Osteoblast (primary cell): Measurements from ENCODE around the gene SCGB1D2. TPM values are rescaled to one million over a fixed set of nuclear protein-coding genes. Genes with fewer than 3 reads are reported as not detected.

ENCODE experiments used
- DNase-seq: peaks from one replicate; pipeline ENCODE4 v3.0.0; 2011; ENCODE audit warnings: low spot score, mixed read lengths; ENCODE audit not compliant: insufficient read length; ENCODE audit errors: missing footprints
- H2AFZ ChIP-seq: 2 replicates; pipeline ENCODE4 v1.6.0; 2011; ENCODE audit warnings: mild to moderate bottlenecking, low read length
- H3K27ac ChIP-seq: 2 replicates; pipeline ENCODE4 v1.5.1; 2011; ENCODE audit warnings: mild to moderate bottlenecking, low read depth, low read length, moderate library complexity
- H3K27me3 ChIP-seq: 2 replicates; pipeline ENCODE4 v1.6.0; 2012; ENCODE audit warnings: mild to moderate bottlenecking, control low read depth, inconsistent platforms, low read length, moderate library complexity; ENCODE audit not compliant: insufficient read depth
- H3K36me3 ChIP-seq: 2 replicates; pipeline ENCODE4 v1.5.1; 2011; ENCODE audit warnings: mild to moderate bottlenecking, low read length, control low read depth, moderate library complexity; ENCODE audit not compliant: insufficient read depth
- H3K4me1 ChIP-seq: 2 replicates; pipeline ENCODE4 v1.5.1; 2011; ENCODE audit warnings: mild to moderate bottlenecking, low read length, control low read depth, moderate library complexity; ENCODE audit not compliant: insufficient read depth
- H3K4me2 ChIP-seq: 2 replicates; pipeline ENCODE4 v1.6.0; 2011; ENCODE audit warnings: mild to moderate bottlenecking, low read length; ENCODE audit not compliant: insufficient read depth
- H3K4me3 ChIP-seq: fragments of 200-600 bp; sonication (generic); 3 replicates; pipeline ENCODE4 v1.5.1; 2012; ENCODE audit warnings: mild to moderate bottlenecking, low read length, inconsistent platforms; ENCODE audit not compliant: insufficient read depth
- H3K79me2 ChIP-seq: 2 replicates; pipeline ENCODE4 v1.6.0; 2012; ENCODE audit warnings: mild to moderate bottlenecking, low read length, control low read depth, inconsistent platforms; ENCODE audit not compliant: insufficient read depth
- H3K9me3 ChIP-seq: 2 replicates; pipeline ENCODE4 v1.5.1; 2011; ENCODE audit warnings: low read depth, low read length, control low read depth
- H4K20me1 ChIP-seq: 2 replicates; pipeline ENCODE4 v1.6.0; 2012; ENCODE audit warnings: mild to moderate bottlenecking, low read length, control low read depth; ENCODE audit not compliant: insufficient read depth
- total RNA-seq: library from RNA; depleted of rRNA; stranded (reverse); fragments of >200 nt; gene quantifications from 2 replicates; pipeline ENCODE4 v1.2.3, GENCODE V29; 2012
- TF ChIP-seq, protein P1 (sequence below): IDR thresholded peaks from 2 replicates; pipeline ENCODE4 v1.5.1; 2011; ENCODE audit warnings: mild to moderate bottlenecking, low read depth, low read length, moderate library complexity; ENCODE audit errors: extremely low read depth

The SCGB1D2 gene
- total RNA-seq, 1 donor = not detected

DNA sequence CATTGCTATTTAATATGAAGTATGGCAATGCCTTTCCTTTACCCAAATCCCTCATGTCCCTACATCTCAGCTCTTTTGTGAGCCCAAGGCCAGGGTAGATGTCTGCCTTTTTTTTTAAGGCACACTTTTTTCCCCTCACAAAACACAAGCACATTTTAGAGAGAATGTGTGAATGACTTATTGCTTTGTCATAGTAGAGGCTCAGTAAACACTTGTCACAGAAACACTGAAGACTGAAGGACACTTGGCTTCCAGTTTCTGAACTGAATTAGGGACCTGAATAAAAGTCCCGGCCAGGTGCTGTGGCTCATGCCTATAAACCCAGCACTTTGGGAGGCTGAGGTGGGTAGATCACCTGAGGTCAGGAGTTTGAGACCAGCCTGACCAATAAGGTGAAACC is 25.0 kb downstream of the SCGB1D2 start:
- H3K27me3 ChIP-seq = peaks cover 5% of the 10 kb centered on the region
- no peak overlapping the region for H2AFZ ChIP-seq
- H4K20me1 ChIP-seq = no peaks in the 10 kb centered on the region
- H3K4me3 ChIP-seq = no peak overlapping the region
- H3K79me2 ChIP-seq = no peaks in the 10 kb centered on the region
- H3K36me3 ChIP-seq = no peaks in the 10 kb centered on the region
- TF ChIP-seq, protein P1, sequence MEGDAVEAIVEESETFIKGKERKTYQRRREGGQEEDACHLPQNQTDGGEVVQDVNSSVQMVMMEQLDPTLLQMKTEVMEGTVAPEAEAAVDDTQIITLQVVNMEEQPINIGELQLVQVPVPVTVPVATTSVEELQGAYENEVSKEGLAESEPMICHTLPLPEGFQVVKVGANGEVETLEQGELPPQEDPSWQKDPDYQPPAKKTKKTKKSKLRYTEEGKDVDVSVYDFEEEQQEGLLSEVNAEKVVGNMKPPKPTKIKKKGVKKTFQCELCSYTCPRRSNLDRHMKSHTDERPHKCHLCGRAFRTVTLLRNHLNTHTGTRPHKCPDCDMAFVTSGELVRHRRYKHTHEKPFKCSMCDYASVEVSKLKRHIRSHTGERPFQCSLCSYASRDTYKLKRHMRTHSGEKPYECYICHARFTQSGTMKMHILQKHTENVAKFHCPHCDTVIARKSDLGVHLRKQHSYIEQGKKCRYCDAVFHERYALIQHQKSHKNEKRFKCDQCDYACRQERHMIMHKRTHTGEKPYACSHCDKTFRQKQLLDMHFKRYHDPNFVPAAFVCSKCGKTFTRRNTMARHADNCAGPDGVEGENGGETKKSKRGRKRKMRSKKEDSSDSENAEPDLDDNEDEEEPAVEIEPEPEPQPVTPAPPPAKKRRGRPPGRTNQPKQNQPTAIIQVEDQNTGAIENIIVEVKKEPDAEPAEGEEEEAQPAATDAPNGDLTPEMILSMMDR = no peak
- peak overlapping the region; percentile 58 for H3K4me2 ChIP-seq
- peaks cover 13% of the 10 kb centered on the region for H3K4me1 ChIP-seq
- no peak overlapping the region for H3K27ac ChIP-seq
- H3K9me3 ChIP-seq = no peaks in the 10 kb centered on the region
- no peak for DNase-seq

DNA sequence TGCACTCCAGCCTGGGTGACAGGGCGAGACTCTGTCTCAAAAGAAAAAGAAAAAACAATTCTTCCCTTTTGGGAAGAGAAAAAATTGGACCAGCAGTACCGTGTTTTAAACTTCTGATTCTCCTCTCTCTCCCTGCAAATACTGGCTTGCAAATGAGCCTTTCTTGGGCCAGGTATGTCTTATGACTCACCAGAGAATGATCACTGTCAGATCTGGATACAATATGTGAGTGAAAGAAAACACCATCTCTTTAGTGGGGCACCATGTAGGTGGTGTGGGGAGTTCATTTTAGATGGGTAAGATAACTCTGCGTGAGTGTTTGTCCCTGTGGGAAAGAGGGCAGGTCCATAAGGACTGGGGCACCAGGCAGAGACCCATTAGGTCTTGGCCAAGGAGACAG is 25.5 kb downstream of the SCGB1D2 start:
- Histone ChIP-seq H3K9me3 (no peaks in the 10 kb centered on the region), H3K36me3 (no peaks in the 10 kb centered on the region), H3K79me2 (no peaks in the 10 kb centered on the region), H2AFZ (no peak overlapping the region), H3K27ac (no peak overlapping the region), H3K4me2 (no peak overlapping the region), H3K4me1 (peaks cover 13% of the 10 kb centered on the region), H3K27me3 (peaks cover 5% of the 10 kb centered on the region), H4K20me1 (no peaks in the 10 kb centered on the region), H3K4me3 (no peak overlapping the region)
- no peak for DNase-seq
- TF ChIP-seq, protein P1 = no peak

DNA sequence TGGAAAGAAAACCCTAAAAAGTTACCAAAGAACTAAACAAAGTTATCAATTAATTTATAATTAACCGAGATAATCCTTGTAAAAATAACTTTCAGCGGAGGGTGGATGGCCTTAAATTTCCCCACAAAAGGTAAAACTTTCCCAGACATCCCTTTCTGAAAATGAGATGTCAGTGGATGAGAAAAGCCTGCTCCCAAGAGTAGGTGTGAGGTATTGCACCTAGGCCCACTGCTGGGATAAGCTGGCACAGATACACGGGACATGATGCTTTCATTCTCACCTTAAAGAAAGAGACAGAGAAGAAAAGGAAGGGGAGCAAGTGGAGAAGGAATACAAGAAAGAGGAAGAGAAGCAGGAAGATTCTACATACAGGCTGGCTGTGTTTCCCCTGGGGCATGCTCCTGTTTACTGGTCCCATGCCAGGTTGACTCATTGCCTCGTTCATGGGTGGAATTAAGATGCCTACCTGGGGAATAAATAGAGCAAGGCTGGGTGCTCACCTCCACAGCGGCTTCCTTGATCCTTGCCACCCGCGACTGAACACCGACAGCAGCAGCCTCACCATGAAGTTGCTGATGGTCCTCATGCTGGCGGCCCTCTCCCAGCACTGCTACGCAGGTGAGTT is 27.7 kb downstream of the SCGB1D2 start, which contains the start of gene SCGB2A2:
TSS of gene SCGB2A2 (plus strand) at position 505 of the 625 bp plus-strand sequence. CDS start at position 564, 59 bp downstream.
- Histone ChIP-seq H3K36me3 (no peaks in the 10 kb centered on the region), H3K4me3 (no peak within 1 kb of the TSS), H3K4me2 (no peak within 1 kb of the TSS), H3K9me3 (no peaks in the 10 kb centered on the region), H2AFZ (no peak within 1 kb of the TSS), H3K27me3 (peaks cover 9% of the 10 kb centered on the region), H3K79me2 (no peaks in the 10 kb centered on the region), H4K20me1 (no peaks in the 10 kb centered on the region), H3K27ac (no peak within 1 kb of the TSS), H3K4me1 (peaks cover 10% of the 10 kb centered on the region)
- TF ChIP-seq, protein P1 = peak; percentile 24
- DNase-seq = no peak

DNA sequence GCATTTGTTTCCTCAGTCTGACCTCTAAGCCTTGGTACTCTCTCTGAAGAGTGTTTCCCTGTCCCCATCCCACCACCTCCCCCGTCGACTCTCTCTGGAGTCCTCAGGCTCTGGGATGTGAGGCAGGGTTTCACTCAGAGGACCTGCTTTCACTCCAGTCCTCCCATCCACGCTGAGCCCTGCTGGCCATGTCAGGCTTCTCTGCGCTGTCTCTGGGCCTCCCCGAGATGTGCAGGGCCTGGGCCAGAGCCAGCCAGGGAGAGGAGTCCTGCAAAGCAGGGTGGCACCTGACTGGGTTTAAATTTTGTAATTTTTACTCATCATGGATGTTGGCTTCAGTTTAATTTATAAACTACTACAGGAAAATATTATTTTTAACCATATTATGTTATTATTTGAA is 31.2 kb downstream of the SCGB1D2 start:
- no peak for DNase-seq
- H3K36me3 ChIP-seq = no peaks in the 10 kb centered on the region
- TF ChIP-seq, protein P1 = no peak
- no peaks in the 10 kb centered on the region for H3K9me3 ChIP-seq
- no peaks in the 10 kb centered on the region for H3K79me2 ChIP-seq
- no peak overlapping the region for H3K4me3 ChIP-seq
- H3K4me1 ChIP-seq = no peaks in the 10 kb centered on the region
- H3K27ac ChIP-seq = no peak overlapping the region
- H4K20me1 ChIP-seq = no peaks in the 10 kb centered on the region
- no peak overlapping the region for H3K4me2 ChIP-seq
- H2AFZ ChIP-seq = no peak overlapping the region
- H3K27me3 ChIP-seq = peaks cover 9% of the 10 kb centered on the region
